Measurements from ENCODE around the gene PTPRK.

DNA sequence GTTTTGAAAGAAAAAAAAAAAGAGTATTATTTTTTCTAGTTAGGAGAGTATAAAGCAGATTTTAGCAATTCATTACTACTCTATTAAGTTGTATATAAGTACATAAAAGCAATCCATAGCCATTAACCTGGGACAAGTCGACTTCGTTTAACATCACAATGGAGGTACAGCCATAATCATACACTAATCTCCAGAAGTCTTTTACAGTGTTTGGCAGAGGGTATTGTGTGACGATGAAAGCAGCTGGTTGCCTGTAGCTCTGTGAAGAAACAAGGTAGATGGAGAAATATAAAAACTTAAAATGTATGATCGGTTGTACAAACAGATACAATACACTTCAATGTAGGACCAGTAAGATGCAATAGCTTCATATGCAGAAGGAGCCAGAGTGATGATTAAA, 543.6 kb downstream of the PTPRK start:
- TF ChIP-seq CTCF (IDR thresholded peaks at IDR 0.05; ENCODE audit: low read depth, low read length) (no peak), EZH2phosphoT487 (IDR thresholded peaks at IDR 0.05; ENCODE audit: low read depth) (no peak)

All from OCI-LY3 (cell line).